ENCODE measurements around the gene PDE8A. TPM values are rescaled to one million over a fixed set of nuclear protein-coding genes. Genes with fewer than 3 reads are reported as not detected.

PDE8A gene
- total RNA-seq, 4 donors from 2014 or later, result 14.0 to 28.6 (median 22.2) TPM

GRCh38 chr15:85149465-85150129, 167.9 kb downstream of the PDE8A start:
- no peak overlapping the region for H3K4me3 ChIP-seq
- H3K36me3 ChIP-seq, result no peaks in the 10 kb centered on the region
- no peaks in the 10 kb centered on the region for H3K27me3 ChIP-seq
- no peaks in the 10 kb centered on the region for H3K9me3 ChIP-seq
- H3K4me1 ChIP-seq, result no peaks in the 10 kb centered on the region
- WGBS, 2 donors, result 67 to 77% methylated on average over 5 of the region's 5 CpGs
- intact Hi-C loops (cut with DNase I), result no loop called here
- H3K27ac ChIP-seq, result no peak overlapping the region
- TF ChIP-seq POLR2A (IDR thresholded peaks at IDR 0.05), result no peak
- TF ChIP-seq, protein P1, sequence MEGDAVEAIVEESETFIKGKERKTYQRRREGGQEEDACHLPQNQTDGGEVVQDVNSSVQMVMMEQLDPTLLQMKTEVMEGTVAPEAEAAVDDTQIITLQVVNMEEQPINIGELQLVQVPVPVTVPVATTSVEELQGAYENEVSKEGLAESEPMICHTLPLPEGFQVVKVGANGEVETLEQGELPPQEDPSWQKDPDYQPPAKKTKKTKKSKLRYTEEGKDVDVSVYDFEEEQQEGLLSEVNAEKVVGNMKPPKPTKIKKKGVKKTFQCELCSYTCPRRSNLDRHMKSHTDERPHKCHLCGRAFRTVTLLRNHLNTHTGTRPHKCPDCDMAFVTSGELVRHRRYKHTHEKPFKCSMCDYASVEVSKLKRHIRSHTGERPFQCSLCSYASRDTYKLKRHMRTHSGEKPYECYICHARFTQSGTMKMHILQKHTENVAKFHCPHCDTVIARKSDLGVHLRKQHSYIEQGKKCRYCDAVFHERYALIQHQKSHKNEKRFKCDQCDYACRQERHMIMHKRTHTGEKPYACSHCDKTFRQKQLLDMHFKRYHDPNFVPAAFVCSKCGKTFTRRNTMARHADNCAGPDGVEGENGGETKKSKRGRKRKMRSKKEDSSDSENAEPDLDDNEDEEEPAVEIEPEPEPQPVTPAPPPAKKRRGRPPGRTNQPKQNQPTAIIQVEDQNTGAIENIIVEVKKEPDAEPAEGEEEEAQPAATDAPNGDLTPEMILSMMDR (IDR thresholded peaks at IDR 0.05), result no peak
- DNase-seq, result no peak

- 61 to 80% methylated on average over 2 of the region's 2 CpGs for WGBS, 2 donors
- no peaks in the 10 kb centered on the region for H3K27me3 ChIP-seq
- no peaks in the 10 kb centered on the region for H3K36me3 ChIP-seq
- no peaks in the 10 kb centered on the region for H3K4me1 ChIP-seq
- intact Hi-C loops (cut with DNase I), result no loop called here
- no peaks in the 10 kb centered on the region for H3K9me3 ChIP-seq
- no peak overlapping the region for H3K27ac ChIP-seq
- TF ChIP-seq, protein P1 (IDR thresholded peaks at IDR 0.05), result no peak
- H3K4me3 ChIP-seq, result no peak overlapping the region
- no peak for DNase-seq
Measured at GRCh38 chr15:85150130-85150480, 168.4 kb downstream of the PDE8A start.

- Histone ChIP-seq H3K27ac (no peak overlapping the region), H3K4me1 (no peaks in the 10 kb centered on the region), H3K36me3 (no peaks in the 10 kb centered on the region), H3K9me3 (no peaks in the 10 kb centered on the region), H3K4me3 (no peak overlapping the region), H3K27me3 (no peaks in the 10 kb centered on the region)
- no peak for TF ChIP-seq POLR2A (IDR thresholded peaks at IDR 0.05)
- TF ChIP-seq, protein P1 (IDR thresholded peaks at IDR 0.05), result no peak
- DNase-seq, result no peak
- 57 to 71% methylated on average over 3 to 4 of the region's 7 CpGs for WGBS, 2 donors
- intact Hi-C loops (cut with DNase I), result no loop called here
Measured at GRCh38 chr15:85151145-85151544, 169.5 kb downstream of the PDE8A start.

- DNase-seq, result no peak
- 83 to 92% methylated on average over 3 of the region's 3 CpGs for WGBS, 2 donors
- no peaks in the 10 kb centered on the region for H3K9me3 ChIP-seq
Measured at GRCh38 chr15:85151861-85152260, 170.2 kb downstream of the PDE8A start.

GRCh38 chr15:85154061-85154460, 172.4 kb downstream of the PDE8A start:
- no peaks in the 10 kb centered on the region for H3K36me3 ChIP-seq
- TF ChIP-seq POLR2A (IDR thresholded peaks at IDR 0.05), result no peak
- TF ChIP-seq, protein P1 (IDR thresholded peaks at IDR 0.05), result no peak
- intact Hi-C loops (cut with DNase I), result no loop called here
- DNase-seq, result no peak
- H3K4me1 ChIP-seq, result no peaks in the 10 kb centered on the region
- H3K27ac ChIP-seq, result no peak overlapping the region
- H3K27me3 ChIP-seq, result no peaks in the 10 kb centered on the region
- no peak overlapping the region for H3K4me3 ChIP-seq
- no peaks in the 10 kb centered on the region for H3K9me3 ChIP-seq
- 20 to 28% methylated on average over 2 of the region's 2 CpGs for WGBS, 2 donors

More at GRCh38 chr15:85151861-85152260, 170.2 kb downstream of the PDE8A start:
- Histone ChIP-seq H3K36me3 (no peaks in the 10 kb centered on the region), H3K27me3 (no peaks in the 10 kb centered on the region), H3K27ac (no peak overlapping the region), H3K4me1 (no peaks in the 10 kb centered on the region), H3K4me3 (no peak overlapping the region)
- TF ChIP-seq POLR2A (IDR thresholded peaks at IDR 0.05), result no peak
- TF ChIP-seq, protein P1 (IDR thresholded peaks at IDR 0.05), result no peak
- intact Hi-C loops (cut with DNase I), result no loop called here
